Stimulated activated CD8-positive, alpha-beta memory T cell treated with anti-CD3 and anti-CD28 coated beads, Interleukin-7, amount 100 ng/mL, for 4 hours (primary cell): Measurements from ENCODE around the gene KARS1.

Experiments
- DNase-seq, 2 donors: peaks; one replicate each; pipeline ENCODE4 v3.0.0-alpha.2; 2020; ENCODE audit warnings: low read depth in 2 of 2

The KARS1 gene

DNA sequence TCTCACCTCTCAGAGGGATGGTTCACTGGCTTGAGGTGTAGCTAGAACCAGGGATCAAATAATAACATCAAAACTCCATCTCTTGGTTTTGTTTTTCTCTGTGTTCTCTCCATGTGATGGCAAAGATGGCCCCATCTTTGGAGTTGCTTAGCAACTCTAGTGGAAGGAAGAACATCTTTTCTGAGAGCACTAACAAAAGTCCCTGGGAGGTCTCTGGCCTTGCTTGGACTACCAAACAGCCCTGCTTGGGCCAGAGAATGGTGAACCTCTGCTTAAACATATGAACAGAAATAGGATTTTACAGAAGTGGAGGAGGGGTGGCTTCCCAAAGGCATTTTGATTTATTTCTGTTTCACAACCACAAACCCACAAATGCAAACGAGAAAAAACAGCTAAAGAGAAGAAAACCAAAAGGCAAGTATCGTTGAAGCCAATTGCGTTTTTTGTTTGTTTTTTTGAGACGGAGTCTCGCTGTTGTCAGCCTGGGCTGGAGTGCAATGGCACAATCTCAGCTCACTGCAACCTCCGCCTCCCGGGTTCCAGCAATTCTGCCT is 68.1 kb downstream of the KARS1 start:
- no peak for DNase-seq

DNA sequence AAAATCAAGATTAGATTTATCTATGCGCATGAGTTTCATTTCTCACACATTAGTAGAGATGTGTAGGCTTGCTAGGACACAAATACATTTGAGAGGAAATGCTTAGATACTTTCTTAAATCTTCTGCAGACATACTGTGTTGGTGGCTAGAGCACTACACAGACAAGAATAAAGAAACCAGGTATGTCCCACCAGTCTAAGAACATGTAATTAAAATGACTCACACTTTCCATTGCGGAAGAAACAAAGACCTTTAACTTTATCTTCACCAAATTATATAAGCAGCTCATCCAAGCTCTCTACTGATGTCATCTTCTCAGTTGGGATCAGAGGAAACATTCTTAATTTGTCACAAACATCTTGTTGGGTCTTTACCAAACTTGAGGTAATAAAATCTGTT is 68.7 kb downstream of the KARS1 start:
- DNase-seq: no peak

DNA sequence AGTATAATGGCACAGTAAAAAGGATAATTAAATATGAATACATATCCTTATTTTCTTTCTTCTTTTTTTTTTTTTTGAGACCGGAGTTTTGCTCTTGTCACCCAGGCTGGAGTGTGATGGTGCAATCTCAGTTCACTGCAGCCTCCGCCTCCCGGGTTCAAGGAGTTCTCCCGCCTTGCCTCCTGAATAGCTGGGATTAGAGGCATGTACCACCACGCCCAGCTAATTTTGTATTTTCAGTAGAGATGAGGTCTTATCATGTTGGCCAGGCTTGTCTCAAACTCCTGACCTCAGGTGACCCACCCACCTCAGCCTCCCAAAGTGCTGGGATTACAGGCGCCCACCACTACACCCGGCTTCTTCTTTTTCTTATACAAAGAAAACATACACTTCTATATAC is 69.3 kb downstream of the KARS1 start:
- DNase-seq: no peak
